ENCODE measurements around the gene TATDN3. TPM values are rescaled to one million over a fixed set of nuclear protein-coding genes. Genes with fewer than 3 reads are reported as not detected.
"Not testable (repeated sequence)": the region's sequence is repeated elsewhere in the genome, so short reads cannot be mapped to it uniquely, and the experiment has no call there.

The TATDN3 gene
- total and polyA plus RNA-seq, 12 donors = 12.9 to 38.8 (median 24.2) TPM

- ATAC-seq (no peak), DNase-seq (no peak)
- H3K4me1 ChIP-seq = peaks cover 0 to 26% (median 0%) of the 10 kb centered on the region in 9 donors
- TF ChIP-seq, protein P1, sequence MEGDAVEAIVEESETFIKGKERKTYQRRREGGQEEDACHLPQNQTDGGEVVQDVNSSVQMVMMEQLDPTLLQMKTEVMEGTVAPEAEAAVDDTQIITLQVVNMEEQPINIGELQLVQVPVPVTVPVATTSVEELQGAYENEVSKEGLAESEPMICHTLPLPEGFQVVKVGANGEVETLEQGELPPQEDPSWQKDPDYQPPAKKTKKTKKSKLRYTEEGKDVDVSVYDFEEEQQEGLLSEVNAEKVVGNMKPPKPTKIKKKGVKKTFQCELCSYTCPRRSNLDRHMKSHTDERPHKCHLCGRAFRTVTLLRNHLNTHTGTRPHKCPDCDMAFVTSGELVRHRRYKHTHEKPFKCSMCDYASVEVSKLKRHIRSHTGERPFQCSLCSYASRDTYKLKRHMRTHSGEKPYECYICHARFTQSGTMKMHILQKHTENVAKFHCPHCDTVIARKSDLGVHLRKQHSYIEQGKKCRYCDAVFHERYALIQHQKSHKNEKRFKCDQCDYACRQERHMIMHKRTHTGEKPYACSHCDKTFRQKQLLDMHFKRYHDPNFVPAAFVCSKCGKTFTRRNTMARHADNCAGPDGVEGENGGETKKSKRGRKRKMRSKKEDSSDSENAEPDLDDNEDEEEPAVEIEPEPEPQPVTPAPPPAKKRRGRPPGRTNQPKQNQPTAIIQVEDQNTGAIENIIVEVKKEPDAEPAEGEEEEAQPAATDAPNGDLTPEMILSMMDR (IDR thresholded peaks at IDR 0.05) = no peak
- intact Hi-C loops (cut with DNase I) = no loop called here
- H3K4me3 ChIP-seq = no peak overlapping the region
- no peaks in the 10 kb centered on the region for H3K27me3 ChIP-seq
- peaks cover 0 to 36% (median 0%) of the 10 kb centered on the region in 9 donors for H3K36me3 ChIP-seq
- H3K9me3 ChIP-seq = peaks cover 0 to 16% (median 5%) of the 10 kb centered on the region in 11 donors
- H3K27ac ChIP-seq = no peak overlapping the region
Observed at GRCh38 chr1:212775241-212775640, 16.5 kb upstream of the TATDN3 start.

DNA sequence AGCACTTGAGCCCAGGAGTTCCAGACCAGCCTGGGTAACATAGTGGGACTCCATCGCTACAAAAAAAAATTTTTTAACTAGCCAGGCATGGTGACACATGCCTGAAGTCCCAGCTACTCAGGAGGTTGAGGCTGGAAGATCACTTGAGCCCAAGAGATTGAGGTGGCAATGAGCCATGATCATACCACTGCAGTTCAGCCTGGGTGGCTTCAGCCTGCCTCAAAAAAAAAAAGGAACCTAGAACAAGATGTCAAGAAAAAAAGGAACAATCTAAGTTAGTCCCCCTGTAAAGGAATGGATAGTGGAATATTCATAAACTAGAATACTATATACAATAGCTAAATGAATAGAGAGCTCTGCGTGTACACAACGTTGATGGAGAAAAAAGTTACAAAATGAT is 14.5 kb upstream of the TATDN3 start:
- DNase-seq (no peak), ATAC-seq (no peak)
- peaks cover 0 to 42% (median 7%) of the 10 kb centered on the region in 9 donors for H3K36me3 ChIP-seq
- peaks cover 0 to 29% (median 0%) of the 10 kb centered on the region in 9 donors for H3K4me1 ChIP-seq
- H3K27me3 ChIP-seq = no peaks in the 10 kb centered on the region
- peak overlapping the region in 1 of 10 donors; percentile 42 for H3K27ac ChIP-seq
- H3K9me3 ChIP-seq = peaks cover 0 to under 1% (median 0%) of the 10 kb centered on the region in 11 donors
- H3K4me3 ChIP-seq = no peak overlapping the region
- intact Hi-C loops (cut with DNase I) = no loop called here
- 91 to 93% methylated on average over 3 of the region's 3 CpGs for WGBS, 2 donors
- TF ChIP-seq, protein P1 (IDR thresholded peaks at IDR 0.05) = no peak

- peaks cover 0 to 38% (median 0%) of the 10 kb centered on the region in 9 donors for H3K4me1 ChIP-seq
- H3K4me3 ChIP-seq; H3K27ac ChIP-seq; H3K27me3 ChIP-seq; ATAC-seq; H3K9me3 ChIP-seq; DNase-seq; intact Hi-C loops (cut with DNase I): not testable (repeated sequence)
- WGBS, 2 donors = 96% methylated on average over 9 to 28 of the region's 32 CpGs
- H3K36me3 ChIP-seq = peaks cover 0 to 59% (median 14%) of the 10 kb centered on the region in 9 donors
Observed at GRCh38 chr1:212779086-212779485, 12.6 kb upstream of the TATDN3 start.

GRCh38 chr1:212780759-212781158 is 10.9 kb upstream of the TATDN3 start:
- ATAC-seq (no peak), DNase-seq (no peak)
- Histone ChIP-seq H3K4me3 (no peak overlapping the region), H3K4me1 (peaks cover 0 to 26% (median 0%) of the 10 kb centered on the region in 9 donors), H3K27me3 (no peaks in the 10 kb centered on the region), H3K27ac (no peak overlapping the region), H3K9me3 (no peaks in the 10 kb centered on the region), H3K36me3 (peaks cover 0 to 69% (median 14%) of the 10 kb centered on the region in 9 donors)
- intact Hi-C loops (cut with DNase I) = loop anchor here in 8 of 10 donors (5.0 to 10.0 kb wide), 5 partner anchors 33 to 306 kb away; no protein-coding TSS in a partner anchor
- TF ChIP-seq, protein P1 (IDR thresholded peaks at IDR 0.05) = no peak
- 94 to 95% methylated on average over 3 of the region's 3 CpGs for WGBS, 2 donors

DNA sequence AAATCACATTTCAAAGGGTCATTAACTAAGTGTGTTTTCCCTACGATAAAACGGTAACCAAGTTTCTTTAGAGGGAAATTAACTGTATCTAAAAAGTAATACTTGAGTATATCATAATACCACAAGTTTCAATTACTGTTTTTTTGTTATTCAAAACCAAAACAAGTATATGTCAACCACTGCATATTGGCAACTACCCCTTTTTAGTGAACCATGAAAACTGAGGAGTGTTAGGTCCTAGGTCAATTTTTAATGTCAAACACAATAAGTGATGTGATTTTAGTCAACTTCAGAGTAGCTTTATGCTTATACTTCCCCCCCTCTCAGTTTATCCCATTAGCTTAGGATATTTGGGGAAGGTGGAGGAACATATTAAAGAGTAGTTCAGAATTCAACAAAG is 10.5 kb upstream of the TATDN3 start:
- intact Hi-C loops (cut with DNase I) = loop anchor here in 8 of 10 donors (5.0 to 10.0 kb wide), 5 partner anchors 34 to 306 kb away; no protein-coding TSS in a partner anchor
- Histone ChIP-seq H3K27me3 (no peaks in the 10 kb centered on the region), H3K4me1 (peaks cover 0 to 26% (median 0%) of the 10 kb centered on the region in 9 donors), H3K4me3 (no peak overlapping the region), H3K27ac (no peak overlapping the region), H3K36me3 (peaks cover 0 to 71% (median 16%) of the 10 kb centered on the region in 9 donors), H3K9me3 (no peaks in the 10 kb centered on the region)
- no peak for ATAC-seq
- WGBS, 2 donors = 93 to 96% methylated on average over 2 of the region's 2 CpGs
- DNase-seq = no peak
- TF ChIP-seq, protein P1 (IDR thresholded peaks at IDR 0.05) = no peak
